Nucleus accumbens (tissue), 56 donors: Measurements from ENCODE around the gene HAUS1.

Source experiments
- DNase-seq, 56 donors: peaks; one replicate each; lab custom pipeline; 2025; lab: John Stamatoyannopoulos, UW

HAUS1 gene, protein sequence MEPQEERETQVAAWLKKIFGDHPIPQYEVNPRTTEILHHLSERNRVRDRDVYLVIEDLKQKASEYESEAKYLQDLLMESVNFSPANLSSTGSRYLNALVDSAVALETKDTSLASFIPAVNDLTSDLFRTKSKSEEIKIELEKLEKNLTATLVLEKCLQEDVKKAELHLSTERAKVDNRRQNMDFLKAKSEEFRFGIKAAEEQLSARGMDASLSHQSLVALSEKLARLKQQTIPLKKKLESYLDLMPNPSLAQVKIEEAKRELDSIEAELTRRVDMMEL

DNA sequence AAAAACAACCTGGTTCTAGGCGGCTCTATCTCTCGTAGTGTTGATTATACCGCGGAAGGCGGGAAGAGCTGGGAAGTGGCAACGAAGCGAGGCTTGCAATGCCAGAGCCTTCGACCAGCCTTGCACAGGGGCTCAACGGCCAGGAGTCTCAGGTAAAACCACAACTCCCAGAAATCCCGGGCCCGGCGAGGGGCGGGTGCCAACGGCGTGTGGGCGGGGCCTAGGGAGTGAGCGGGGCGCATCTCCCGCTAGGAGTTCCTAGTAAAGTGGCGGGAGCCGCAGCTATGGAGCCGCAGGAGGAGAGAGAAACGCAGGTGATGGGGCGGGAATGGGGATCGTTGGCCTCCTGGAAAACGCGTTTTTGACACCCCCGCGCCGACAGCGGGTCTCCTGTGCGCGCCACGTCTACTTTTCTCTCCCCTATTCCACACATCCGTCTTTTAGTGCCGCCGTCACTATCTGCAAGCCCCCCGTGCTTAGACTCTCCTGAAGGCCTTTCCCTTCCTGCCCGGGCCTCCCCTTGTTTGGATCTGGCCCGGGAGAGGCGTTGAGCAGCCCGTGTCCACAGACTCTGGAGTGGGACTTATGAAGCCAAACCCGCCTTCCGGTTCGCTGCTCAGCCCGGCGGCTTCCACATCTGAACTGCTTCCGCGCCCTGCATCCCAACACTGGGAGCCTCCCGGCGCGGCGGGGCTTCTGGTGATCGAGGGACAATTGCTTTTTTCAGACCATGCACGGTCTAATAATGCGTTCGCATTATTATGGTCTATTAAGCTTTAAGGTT is at the start of gene HAUS1:
Gene HAUS1 (plus strand): TSS at position 258 of the 784 bp plus-strand sequence. CDS start 27 bp downstream, at position 285.
- peak; percentile 43 to 97 (median 86) for DNase-seq

GRCh38 chr18:46054956-46055837 is 49.0 kb upstream of the HAUS1 start:
- no peak for DNase-seq

DNA sequence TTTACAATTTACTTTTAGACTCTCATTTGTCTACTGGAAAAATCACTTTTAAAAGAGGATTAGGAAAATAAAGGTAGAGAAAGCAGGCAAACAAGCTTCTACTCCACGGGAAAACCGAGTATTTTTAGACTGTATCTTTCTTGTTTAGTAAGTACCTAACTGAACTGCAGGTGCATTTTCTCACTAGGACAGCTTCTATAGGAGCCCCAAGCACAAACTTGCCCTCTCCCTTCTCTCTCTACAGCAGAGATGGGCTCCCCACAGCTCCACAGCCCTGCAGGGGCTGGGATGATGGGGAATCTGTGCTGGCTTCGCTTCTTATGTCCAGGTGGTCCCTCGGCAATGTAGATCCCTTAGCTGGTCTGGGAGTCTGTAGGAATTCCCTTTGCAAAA is 48.4 kb upstream of the HAUS1 start:
- DNase-seq: no peak

- DNase-seq: no peak
Measured at GRCh38 chr18:46060359-46060841, 43.8 kb upstream of the HAUS1 start.

- DNase-seq: no peak
Measured at GRCh38 chr18:46061387-46061786, 42.8 kb upstream of the HAUS1 start.

DNA sequence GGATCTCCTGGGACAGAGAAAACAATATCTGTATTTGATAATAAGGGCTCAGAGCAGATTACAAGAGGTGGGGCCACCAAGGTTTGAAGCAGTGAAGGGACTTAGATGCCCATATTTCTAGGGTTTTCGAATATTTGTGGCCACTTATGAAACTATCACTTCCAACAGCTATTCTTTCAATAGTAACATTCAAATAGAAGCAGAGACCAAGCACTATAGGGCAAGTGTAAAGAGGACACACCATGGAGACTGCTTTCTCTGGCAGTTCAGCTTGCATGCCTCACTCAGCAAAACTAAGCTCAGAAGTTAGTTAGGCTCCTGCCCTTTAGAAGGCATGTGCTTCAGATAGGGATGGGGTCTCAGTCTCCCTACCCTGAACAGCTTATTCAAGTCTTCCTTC is 42.4 kb upstream of the HAUS1 start:
- no peak for DNase-seq

- DNase-seq: no peak
Measured at GRCh38 chr18:46062781-46063180, 41.4 kb upstream of the HAUS1 start.

DNA sequence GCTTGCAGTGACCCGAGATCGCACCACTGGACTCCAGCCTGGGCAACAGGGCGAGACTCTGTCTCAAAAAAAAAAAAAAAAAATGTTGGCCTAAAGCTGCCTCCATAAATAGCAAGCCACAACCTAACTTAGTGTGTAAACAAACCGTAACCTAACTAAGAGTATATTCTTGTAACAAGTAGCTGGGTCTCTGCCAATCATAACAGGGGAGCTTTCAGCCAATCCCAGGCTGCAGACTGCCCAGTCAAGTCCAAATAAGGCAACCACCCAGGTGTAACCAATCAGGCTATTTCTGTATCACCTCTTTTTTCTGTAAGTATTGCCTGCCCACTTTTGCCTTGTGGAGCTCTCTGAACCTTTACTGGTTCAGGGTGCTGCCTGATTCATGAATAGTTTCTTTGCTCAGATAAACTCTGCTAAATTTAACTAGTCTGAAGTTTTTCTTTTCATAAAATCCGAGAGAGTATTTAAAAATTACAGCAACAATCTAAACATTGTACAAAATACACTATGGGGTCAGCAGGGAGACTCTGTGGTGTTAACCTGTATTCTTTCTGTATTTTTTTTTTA is 36.7 kb upstream of the HAUS1 start:
- no peak for DNase-seq

DNA sequence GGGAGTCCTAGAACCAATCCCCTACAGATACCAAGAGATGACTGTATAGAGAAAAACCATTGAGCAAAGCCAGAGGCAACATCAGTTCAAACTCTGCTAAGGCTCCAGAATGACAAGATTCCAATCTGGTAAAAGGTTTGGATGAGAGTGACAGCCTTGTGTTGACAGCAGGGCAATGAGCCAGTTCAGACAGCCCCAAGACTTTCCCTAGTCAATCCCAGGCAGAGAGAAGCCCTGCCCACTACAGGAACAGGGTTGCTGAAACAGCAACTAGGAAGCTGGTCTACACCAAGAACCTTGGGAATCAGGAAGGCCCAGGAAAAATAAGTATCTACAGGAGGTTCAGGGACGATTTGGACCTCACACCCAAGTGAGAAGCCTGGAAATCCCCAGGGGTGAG is 35.4 kb upstream of the HAUS1 start:
- DNase-seq: no peak

GRCh38 chr18:46069524-46069923 is 34.7 kb upstream of the HAUS1 start:
- no peak for DNase-seq

- no peak for DNase-seq
Measured at GRCh38 chr18:46070232-46070631, 34.0 kb upstream of the HAUS1 start.

DNA sequence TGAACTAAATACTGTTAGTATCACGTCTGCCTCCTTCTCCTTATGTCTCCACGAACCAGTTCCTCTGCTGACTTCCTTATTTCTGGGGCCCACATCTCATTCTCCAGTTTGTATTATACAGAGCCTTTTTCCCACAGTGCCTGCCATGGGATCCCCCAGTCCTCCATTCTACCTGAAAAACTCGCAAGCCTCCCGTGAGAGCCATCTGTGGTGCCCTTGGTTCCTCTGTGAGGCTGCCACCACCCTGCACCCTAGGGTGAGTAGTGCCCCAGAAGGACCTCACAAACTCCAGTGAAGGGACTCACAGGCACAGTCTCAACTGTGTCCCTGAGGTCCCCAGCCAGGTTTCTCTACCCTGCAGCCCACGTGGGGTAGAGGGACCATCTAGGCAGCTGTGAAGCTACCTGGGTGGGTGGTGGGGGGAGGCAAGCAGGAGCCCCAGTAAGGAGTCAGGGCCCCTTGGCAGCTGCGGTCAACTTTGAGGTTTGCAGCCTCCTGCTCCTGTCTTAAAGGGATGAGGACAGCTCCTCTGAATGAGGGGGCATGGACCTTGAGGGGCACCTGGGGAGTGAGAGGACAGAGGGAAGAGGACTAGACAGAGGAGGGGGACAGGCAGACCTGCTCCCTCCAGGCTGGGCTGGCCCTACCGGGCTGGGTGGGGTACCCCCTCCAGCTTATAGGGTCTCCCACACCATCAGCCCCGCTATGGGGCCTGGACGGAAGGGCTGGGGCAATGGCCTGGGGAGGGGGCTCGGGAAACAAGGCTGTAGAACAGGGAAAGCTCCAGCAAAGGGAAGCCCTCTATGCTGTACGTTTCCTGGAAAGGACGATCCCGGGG is 33.2 kb upstream of the HAUS1 start:
- no peak for DNase-seq

- peak in 15 of 56 donors; percentile 4 to 42 (median 13) for DNase-seq
Measured at GRCh38 chr18:46071653-46072375, 32.4 kb upstream of the HAUS1 start, which contains the start of gene PSTPIP2. PSTPIP2 (minus strand) TSS chr18:46072260; CDS start chr18:46072188, 72 bp downstream.

- no peak for DNase-seq
Measured at GRCh38 chr18:46072376-46072867, 31.8 kb upstream of the HAUS1 start.

DNA sequence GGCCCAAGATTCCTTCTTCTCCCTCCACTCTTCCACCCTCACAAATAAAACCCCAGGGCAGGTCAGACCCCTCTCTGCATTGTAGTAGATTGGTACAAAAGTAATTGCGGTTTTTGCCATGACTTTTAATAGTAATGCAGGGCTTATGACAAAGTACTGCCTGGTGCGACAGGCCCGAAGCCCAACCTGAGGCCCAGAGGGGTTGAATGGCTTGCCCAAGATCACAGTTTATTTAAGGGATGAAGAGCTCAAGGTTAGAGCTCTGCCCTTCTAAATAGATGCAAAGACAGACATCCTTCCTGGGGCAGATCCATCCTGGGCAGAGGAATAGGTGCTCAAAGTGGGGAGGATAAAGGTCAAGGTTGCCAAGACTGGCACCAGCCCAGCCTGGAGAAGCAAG is 31.2 kb upstream of the HAUS1 start:
- DNase-seq: no peak

- peak in 9 of 56 donors; percentile 6 to 63 (median 14) for DNase-seq
Measured at GRCh38 chr18:46073474-46074331, 30.5 kb upstream of the HAUS1 start.

- DNase-seq: no peak
Measured at GRCh38 chr18:46079336-46079735, 24.8 kb upstream of the HAUS1 start.

- DNase-seq: no peak
Measured at GRCh38 chr18:46080156-46080555, 24.0 kb upstream of the HAUS1 start.
